Gastrocnemius medialis (tissue), 4 donors: ENCODE results near the gene GPX1. TPM values are rescaled to one million over a fixed set of nuclear protein-coding genes. Genes with fewer than 3 reads are reported as not detected.
"Not testable (repeated sequence)": the region's sequence is repeated elsewhere in the genome, so short reads cannot be mapped to it uniquely, and the experiment has no call there.

Source experiments
- ATAC-seq, 2 donors: fragments of 150-250 bp; one replicate each; pipeline ENCODE4 v1.9.1; 2016
- DNase-seq, 2 donors: peaks; one replicate each; pipeline ENCODE4 v3.0.0-alpha.2; 2019
- H3K27ac ChIP-seq, 4 donors: fragments of 200-600 bp; sonication (generic); 1 replicate in 1 of 4; 2 replicates in 3 of 4; pipeline ENCODE4 v1.5.1; 2016 to 2018; ENCODE audit warnings: mild to moderate bottlenecking in 2 of 4, moderate library complexity in 1 of 4
- H3K27me3 ChIP-seq, 3 donors: fragments of 200-600 bp; sonication (generic) in 2 of 3; 1 replicate in 1 of 3; 2 replicates in 2 of 3; pipeline versions ENCODE4 v1.5.1 to v1.6.0; 2016 to 2019; ENCODE audit warnings: mild to moderate bottlenecking in 1 of 3, moderate library complexity in 1 of 3
- H3K36me3 ChIP-seq, 2 donors: fragments of 200-600 bp; sonication (generic) in 1 of 2; one replicate each; pipeline ENCODE4 v1.5.1; 2017 to 2018
- H3K4me1 ChIP-seq, 2 donors: fragments of 200-600 bp; sonication (generic) in 1 of 2; one replicate each; pipeline ENCODE4 v1.5.1; 2016 to 2017; ENCODE audit warnings: mild to moderate bottlenecking in 2 of 2
- H3K4me3 ChIP-seq, 4 donors: fragments of 200-600 bp; sonication (generic) in 3 of 4; 1 replicate in 1 of 4; 2 replicates in 3 of 4; pipeline ENCODE4 v1.5.1; 2016 to 2019; ENCODE audit warnings: mild to moderate bottlenecking in 2 of 4
- H3K9me3 ChIP-seq, 3 donors: fragments of 200-600 bp; sonication (generic) in 2 of 3; 1 replicate in 1 of 3; 2 replicates in 2 of 3; pipeline ENCODE4 v1.5.1; 2016 to 2019
- CTCF ChIP-seq, 5 experiments: fragments of 450-650 bp in 3 of 5; fragments of 200-600 bp in 2 of 5; sonication (generic) in 2 of 5; IDR thresholded peaks in 4 of 5; conservative IDR thresholded peaks in 1 of 5; 1 replicate in 4 of 5; 2 replicates in 1 of 5; pipeline ENCODE4 v1.5.1; 2016 to 2019; ENCODE audit warnings: antibody characterized with exemption in 5 of 5, mild to moderate bottlenecking in 3 of 5, moderate library complexity in 3 of 5
- POLR2A ChIP-seq, 2 donors: fragments of 450-650 bp; IDR thresholded peaks; one replicate each; pipeline ENCODE4 v1.6.1; 2017; ENCODE audit warnings: antibody characterized with exemption in 2 of 2, mild to moderate bottlenecking in 2 of 2, moderate library complexity in 2 of 2
- in situ Hi-C, 4 donors: fragments of 200-750 bp; cut with MboI; loops; one replicate each; pipeline versions ENCODE4 v1.15.0 to v1.8.0; 2017; ENCODE audit warnings: low sequenced_read_pairs in 4 of 4
- intact Hi-C: fragments of 100-400 bp; cut with DNase I; formaldehyde crosslinking; loops from one replicate; pipeline ENCODE4 v1.15.1; 2023; ENCODE audit warnings: low total_unique reads
- total RNA-seq, 4 donors: library from RNA; depleted of rRNA; stranded (reverse); fragments of >200 nt; gene quantifications; one replicate each; pipeline versions ENCODE4 v1.1.0 to v1.2.3, GENCODE V29; 2016

GPX1 gene
- total RNA-seq, 4 donors from 2014 or later: 75.2 to 157 (median 123) TPM

DNA sequence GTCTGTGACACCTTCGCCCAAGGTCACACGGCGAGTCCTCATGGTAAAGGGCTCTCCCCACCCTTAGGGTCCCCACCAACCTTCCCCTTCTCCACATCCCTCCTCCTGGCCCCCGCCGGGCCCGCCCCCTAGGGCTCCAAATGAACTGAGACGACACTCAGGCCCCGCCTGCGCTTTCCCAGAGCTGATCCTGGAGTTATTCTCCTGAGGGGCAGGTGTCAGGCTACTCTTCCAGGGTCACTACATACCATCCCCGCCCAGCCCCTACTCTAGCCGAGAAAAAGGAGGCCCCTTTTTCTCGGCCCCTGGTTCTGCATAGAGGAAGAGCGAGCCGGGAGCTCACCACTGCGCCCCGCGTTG lies 18.6 kb downstream of the GPX1 start:
- peak overlapping the region; percentile 83 to 92 (median 90) for H3K27ac ChIP-seq
- H3K4me3 ChIP-seq: peak overlapping the region; percentile 76 to 86 (median 82)
- ATAC-seq: peak; percentile 12 to 25
- no peaks in the 10 kb centered on the region for H3K9me3 ChIP-seq
- DNase-seq: no peak
- no peaks in the 10 kb centered on the region for H3K27me3 ChIP-seq
- H3K4me1 ChIP-seq: peaks cover 7 to 18% of the 10 kb centered on the region in 2 donors
- in situ Hi-C loops: no loop called here
- TF ChIP-seq CTCF (IDR thresholded peaks at IDR 0.05 in 4 of 5, conservative IDR thresholded peaks at IDR 0.05 in 1 of 5) (no peak), POLR2A (IDR thresholded peaks at IDR 0.05) (no peak)
- H3K36me3 ChIP-seq: peaks cover 0 to 22% of the 10 kb centered on the region in 2 donors
- intact Hi-C loops: no loop called here

GRCh38 chr3:49333916-49334633 lies 24.1 kb downstream of the GPX1 start:
- Histone ChIP-seq H3K4me3 (no peak overlapping the region), H3K36me3 (peaks cover 0 to 55% of the 10 kb centered on the region in 2 donors), H3K27ac (peak overlapping the region; percentile 45 to 63 (median 52)), H3K27me3 (no peaks in the 10 kb centered on the region), H3K9me3 (no peaks in the 10 kb centered on the region), H3K4me1 (peaks cover 17 to 18% of the 10 kb centered on the region in 2 donors)
- ATAC-seq (peak; percentile 55 to 65), DNase-seq (no peak)
- in situ Hi-C loops (no loop called here), intact Hi-C loops (no loop called here)
- no peak for TF ChIP-seq POLR2A (IDR thresholded peaks at IDR 0.05)
- no peak for TF ChIP-seq CTCF (IDR thresholded peaks at IDR 0.05 in 4 of 5, conservative IDR thresholded peaks at IDR 0.05 in 1 of 5)

DNA sequence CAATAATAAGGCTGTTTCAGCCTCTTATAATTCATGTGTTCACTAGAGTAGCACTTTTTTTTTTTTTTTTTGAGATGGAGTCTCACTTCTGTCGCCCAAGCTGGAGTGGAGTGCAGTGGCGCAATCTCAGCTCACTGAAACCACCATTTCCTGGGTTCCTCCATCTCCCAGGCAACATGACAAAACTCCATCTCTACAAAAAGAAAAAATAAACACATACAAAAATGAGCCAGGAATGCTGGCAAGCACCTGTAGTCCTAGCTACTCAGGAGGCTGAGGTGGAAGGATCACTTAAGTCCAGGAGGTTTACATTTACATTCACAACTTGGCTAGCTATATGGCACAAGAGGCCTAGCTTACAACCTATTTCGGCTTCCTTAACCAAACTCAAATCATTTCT lies 25.1 kb downstream of the GPX1 start:
- ATAC-seq: no peak
- Histone ChIP-seq H3K27me3 (no peaks in the 10 kb centered on the region), H3K9me3 (no peaks in the 10 kb centered on the region), H3K4me1 (peaks cover 12% of the 10 kb centered on the region in 2 donors), H3K36me3 (peaks cover 0 to 65% of the 10 kb centered on the region in 2 donors), H3K4me3 (no peak overlapping the region), H3K27ac (peak overlapping the region; percentile 25 to 63 (median 51))
- TF ChIP-seq POLR2A (IDR thresholded peaks at IDR 0.05) (no peak), CTCF (IDR thresholded peaks at IDR 0.05 in 4 of 5, conservative IDR thresholded peaks at IDR 0.05 in 1 of 5) (no peak)
- intact Hi-C loops (no loop called here), in situ Hi-C loops (no loop called here)
- DNase-seq: no peak

DNA sequence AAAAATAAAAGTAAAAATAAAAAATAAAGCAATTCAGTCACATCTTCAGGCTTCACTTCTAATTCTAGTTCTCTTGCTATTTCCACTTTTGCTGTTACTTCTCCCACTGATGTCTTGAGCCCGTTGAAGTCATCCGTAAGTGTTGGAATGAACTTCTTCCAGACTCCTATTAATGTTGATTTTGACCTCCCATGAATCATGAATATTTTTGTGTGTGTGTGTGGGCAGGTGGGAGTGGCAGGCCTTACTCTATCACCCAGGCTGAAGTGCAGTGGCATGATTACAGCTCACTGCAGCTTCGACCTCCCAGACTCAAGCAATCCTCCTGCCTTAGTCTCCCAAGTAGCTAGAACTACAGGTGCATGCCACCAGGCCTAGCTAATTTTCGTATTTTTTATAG lies 29.0 kb downstream of the GPX1 start:
- intact Hi-C loops: no loop called here
- Histone ChIP-seq H3K4me1 (peaks cover 6 to 7% of the 10 kb centered on the region in 2 donors), H3K9me3 (no peaks in the 10 kb centered on the region), H3K27me3 (no peaks in the 10 kb centered on the region), H3K4me3 (no peak overlapping the region), H3K27ac (no peak overlapping the region), H3K36me3 (peaks cover 0 to 80% of the 10 kb centered on the region in 2 donors)
- DNase-seq: no peak
- in situ Hi-C loops: no loop called here
- TF ChIP-seq POLR2A (IDR thresholded peaks at IDR 0.05): no peak
- no peak for ATAC-seq

- ATAC-seq, DNase-seq, H3K27ac ChIP-seq, in situ Hi-C loops, H3K27me3 ChIP-seq, intact Hi-C loops, H3K4me1 ChIP-seq, H3K4me3 ChIP-seq, H3K9me3 ChIP-seq: not testable (repeated sequence)
- peaks cover 0 to 84% of the 10 kb centered on the region in 2 donors for H3K36me3 ChIP-seq
These were observed 29.8 kb downstream of the GPX1 start for GRCh38 chr3:49328350-49328749.
